Thymus (tissue), 11 donors: Measurements from ENCODE around the gene TNS3. TPM values are rescaled to one million over a fixed set of nuclear protein-coding genes. Genes with fewer than 3 reads are reported as not detected.

ENCODE experiments used
- DNase-seq, 9 donors: peaks; one replicate each; pipeline ENCODE4 v3.0.0-alpha.2; 2013; ENCODE audit warnings: low spot score in 9 of 9, low read depth in 6 of 9, missing footprints in 1 of 9
- H3K27ac ChIP-seq, 2 donors: one replicate each; pipeline ENCODE4 v1.5.1; 2013; ENCODE audit warnings: control low read depth in 1 of 2, low read depth in 1 of 2, low read length in 1 of 2, mild to moderate bottlenecking in 1 of 2, moderate library complexity in 1 of 2
- H3K27me3 ChIP-seq, 2 donors: one replicate each; pipeline ENCODE4 v1.5.1; 2013; ENCODE audit warnings: low read length in 1 of 2; ENCODE audit not compliant: control insufficient read depth in 2 of 2, insufficient read depth in 1 of 2
- H3K36me3 ChIP-seq, 2 donors: one replicate each; pipeline ENCODE4 v1.5.1; 2013; ENCODE audit warnings: low read length in 1 of 2, mild to moderate bottlenecking in 1 of 2, moderate library complexity in 1 of 2; ENCODE audit not compliant: control insufficient read depth in 2 of 2, insufficient read depth in 2 of 2
- H3K4me1 ChIP-seq, 2 donors: one replicate each; pipeline ENCODE4 v1.5.1; 2013; ENCODE audit warnings: low read length in 2 of 2; ENCODE audit not compliant: control insufficient read depth in 2 of 2, insufficient read depth in 2 of 2
- H3K4me3 ChIP-seq, 2 donors: one replicate each; pipeline ENCODE4 v1.5.1; 2013; ENCODE audit warnings: low read length in 2 of 2, control low read depth in 1 of 2, mild to moderate bottlenecking in 1 of 2
- H3K9me3 ChIP-seq, 2 donors: one replicate each; pipeline ENCODE4 v1.5.1; 2013; ENCODE audit warnings: low read length in 1 of 2, mild to moderate bottlenecking in 1 of 2; ENCODE audit not compliant: control insufficient read depth in 2 of 2, insufficient read depth in 1 of 2
- WGBS: extraction: QIAGEN DNeasy Blood & Tissue Kit; methylation state at CpG from one replicate; pipeline ENCODE4 v1.1.7; 2013; 5-methylcytosine and 5-hydroxymethylcytosine counted together
- polyA plus RNA-seq: library from polyadenylated mRNA; stranded (reverse); fragments of 200-250 nt; gene quantifications from one replicate; pipeline ENCODE4 v1.2.3, GENCODE V29; 2013
- total RNA-seq: library from RNA; stranded (reverse); fragments of 120-200 nt; gene quantifications from one replicate; pipeline ENCODE4 v1.2.4, GENCODE V29; 2013
- donor health status: healthy.

The TNS3 gene
- total and polyA plus RNA-seq, 2 donors: 5.9 to 6.2 TPM

DNA sequence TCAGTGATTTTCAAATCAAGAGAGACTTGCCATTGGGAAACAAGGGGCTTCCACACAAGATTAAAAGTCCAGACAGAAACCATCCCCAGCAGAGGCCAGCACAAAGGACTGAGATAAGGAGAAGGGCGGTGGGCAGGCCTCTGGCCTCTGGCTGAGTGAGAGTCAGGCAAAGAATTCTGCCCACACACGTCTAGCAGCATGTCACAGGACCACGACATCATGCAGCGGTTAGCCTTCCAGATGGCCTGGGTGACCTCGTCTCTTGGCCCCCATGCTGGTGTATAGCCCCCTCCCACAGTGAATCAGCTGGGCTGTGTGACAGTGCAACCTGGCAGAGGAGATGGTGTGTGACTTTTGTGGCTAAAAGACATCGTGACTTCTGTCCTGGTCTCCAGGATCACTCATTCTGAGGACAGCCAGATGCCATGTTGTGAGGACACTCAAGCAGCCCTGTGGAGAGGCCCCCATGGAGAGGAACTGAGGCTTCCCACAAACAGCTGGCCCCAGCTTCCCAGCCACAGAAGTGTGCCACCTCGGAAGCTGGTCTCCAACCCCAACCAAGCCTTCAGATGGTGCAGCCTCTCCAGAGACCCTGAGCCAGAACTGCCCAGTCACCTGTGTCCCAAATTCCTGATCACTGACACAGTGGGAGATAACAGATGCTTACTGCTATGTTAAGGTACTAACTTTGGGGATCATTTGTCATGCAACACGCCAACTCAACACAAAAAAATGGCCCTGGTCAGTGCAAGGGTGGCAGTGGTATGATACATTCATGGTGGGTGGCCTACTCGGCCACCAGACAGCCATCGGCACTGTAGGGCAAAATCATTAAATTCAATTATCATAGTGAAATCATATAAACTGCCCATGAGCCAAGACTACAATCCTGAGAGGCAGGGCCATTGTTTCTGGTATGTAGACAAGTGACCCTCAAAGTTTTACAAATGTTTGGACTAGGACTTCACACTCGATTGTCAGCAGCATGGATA is 73.2 kb downstream of the TNS3 start:
- Histone ChIP-seq H3K4me1 (peaks cover 0 to 7% of the 10 kb centered on the region in 2 donors), H3K27me3 (no peaks in the 10 kb centered on the region), H3K36me3 (no peaks in the 10 kb centered on the region), H3K27ac (no peak overlapping the region), H3K9me3 (no peaks in the 10 kb centered on the region), H3K4me3 (no peak overlapping the region)
- 95% methylated on average over 11 of the region's 11 CpGs for WGBS
- no peak for DNase-seq

DNA sequence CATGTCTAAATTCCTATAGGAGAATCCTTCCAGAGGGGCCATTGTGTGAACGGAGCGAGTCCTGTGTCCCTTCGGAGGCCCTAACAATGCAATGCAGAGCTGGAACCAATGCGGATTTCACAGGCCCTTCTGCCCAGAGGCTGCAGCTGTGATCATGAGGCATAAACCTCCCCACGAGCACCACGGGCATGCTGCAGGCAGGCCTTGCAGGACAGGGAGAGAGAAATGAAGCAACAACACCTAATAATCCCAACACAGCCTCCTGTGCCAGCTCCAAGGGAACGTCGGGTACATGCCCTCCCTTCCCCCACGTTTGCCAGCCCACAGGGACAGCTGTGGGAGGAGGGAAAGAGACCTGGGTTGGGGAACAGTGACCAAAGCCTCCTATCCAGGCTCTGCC is 74.4 kb downstream of the TNS3 start:
- Histone ChIP-seq H3K9me3 (no peaks in the 10 kb centered on the region), H3K27ac (no peak overlapping the region), H3K27me3 (no peaks in the 10 kb centered on the region), H3K4me3 (no peak overlapping the region), H3K4me1 (peaks cover 0 to 7% of the 10 kb centered on the region in 2 donors), H3K36me3 (no peaks in the 10 kb centered on the region)
- WGBS: 94% methylated on average over 9 of the region's 9 CpGs
- no peak for DNase-seq

DNA sequence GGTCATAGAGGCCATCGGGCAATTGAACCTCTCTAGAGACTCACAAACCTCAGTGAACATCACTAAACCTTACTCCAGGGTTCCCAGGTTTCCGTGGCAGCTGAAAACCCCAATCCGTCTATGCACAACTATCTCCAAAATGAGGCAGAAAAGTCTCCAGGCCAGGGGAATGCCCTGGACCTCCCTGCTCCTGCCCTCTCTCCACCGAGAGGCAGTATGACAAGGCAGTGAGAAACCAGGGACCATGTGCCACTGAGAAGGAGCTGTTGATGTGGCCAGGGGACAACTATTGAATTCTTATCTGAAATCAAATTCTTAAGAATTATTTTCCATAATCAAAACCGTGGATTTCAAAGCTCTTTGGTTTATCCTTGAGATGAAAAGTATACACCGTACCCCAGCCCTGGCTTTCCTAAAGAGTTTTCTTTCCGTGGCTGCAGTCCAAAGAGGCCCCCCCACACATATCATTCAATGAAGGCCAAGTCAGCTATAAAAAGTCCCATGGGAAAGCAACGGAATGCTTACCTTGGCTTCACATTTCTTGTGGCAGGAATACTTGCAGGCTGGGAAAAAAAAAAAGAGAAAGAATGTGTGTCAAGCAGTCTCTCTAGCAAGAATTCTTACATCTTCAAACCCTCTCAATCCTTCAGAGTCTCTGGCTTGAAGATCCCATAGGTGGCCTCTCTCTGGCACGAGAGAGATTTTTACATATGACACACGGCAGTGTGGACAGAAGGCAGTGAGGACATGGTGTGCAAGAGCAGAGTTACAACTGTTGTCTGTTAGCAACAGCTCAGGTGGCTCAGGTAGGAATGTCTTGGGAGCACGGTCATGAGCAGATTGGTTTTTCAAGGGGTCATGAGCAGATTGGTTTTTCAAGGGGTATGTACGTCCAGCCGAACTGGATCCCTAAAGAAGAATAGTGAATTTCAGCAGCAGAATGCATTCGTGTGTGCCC is 75.2 kb downstream of the TNS3 start:
- H3K4me3 ChIP-seq: no peak overlapping the region
- H3K27ac ChIP-seq: no peak overlapping the region
- 89% methylated on average over 14 of the region's 14 CpGs for WGBS
- H3K27me3 ChIP-seq: no peaks in the 10 kb centered on the region
- DNase-seq: no peak
- no peaks in the 10 kb centered on the region for H3K36me3 ChIP-seq
- H3K9me3 ChIP-seq: no peaks in the 10 kb centered on the region
- peaks cover 0 to 7% of the 10 kb centered on the region in 2 donors for H3K4me1 ChIP-seq

DNA sequence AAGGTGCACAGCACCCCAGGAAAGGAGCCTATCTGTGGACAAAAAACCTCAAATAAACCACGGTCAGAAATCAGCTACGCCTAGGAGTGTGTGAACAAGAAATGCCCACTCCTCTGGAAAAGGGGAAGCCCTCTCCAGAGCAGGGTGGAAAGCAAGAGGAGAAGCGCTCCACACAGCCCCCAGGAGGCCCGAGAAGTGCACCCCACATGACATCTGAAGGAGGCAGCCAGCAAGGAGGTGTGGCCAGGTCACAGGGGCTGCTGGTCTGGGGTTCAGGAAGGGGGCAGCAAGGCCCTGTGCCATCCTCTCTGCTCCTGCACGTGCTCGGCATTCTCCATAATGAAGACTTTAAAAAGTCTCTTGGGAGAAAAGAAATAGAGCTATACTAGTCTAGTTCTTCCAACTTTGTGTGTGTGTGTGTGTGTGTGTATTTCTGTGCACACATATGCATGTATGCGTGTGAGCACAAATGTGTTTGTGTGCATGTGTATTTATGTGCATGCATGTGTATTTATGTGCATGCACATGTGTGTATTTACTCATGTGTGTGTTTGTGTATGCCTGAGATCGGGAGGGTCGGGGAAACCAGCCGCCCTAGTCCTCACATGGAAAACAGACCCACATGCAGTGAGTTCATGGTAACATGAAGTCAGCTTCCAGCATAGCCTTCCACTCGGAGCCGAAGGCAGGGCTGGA is 76.5 kb downstream of the TNS3 start:
- Histone ChIP-seq H3K27me3 (no peaks in the 10 kb centered on the region), H3K4me1 (peaks cover 0 to 7% of the 10 kb centered on the region in 2 donors), H3K9me3 (no peaks in the 10 kb centered on the region), H3K27ac (no peak overlapping the region), H3K36me3 (no peaks in the 10 kb centered on the region), H3K4me3 (no peak overlapping the region)
- no peak for DNase-seq
- 88% methylated on average over 12 of the region's 12 CpGs for WGBS

DNA sequence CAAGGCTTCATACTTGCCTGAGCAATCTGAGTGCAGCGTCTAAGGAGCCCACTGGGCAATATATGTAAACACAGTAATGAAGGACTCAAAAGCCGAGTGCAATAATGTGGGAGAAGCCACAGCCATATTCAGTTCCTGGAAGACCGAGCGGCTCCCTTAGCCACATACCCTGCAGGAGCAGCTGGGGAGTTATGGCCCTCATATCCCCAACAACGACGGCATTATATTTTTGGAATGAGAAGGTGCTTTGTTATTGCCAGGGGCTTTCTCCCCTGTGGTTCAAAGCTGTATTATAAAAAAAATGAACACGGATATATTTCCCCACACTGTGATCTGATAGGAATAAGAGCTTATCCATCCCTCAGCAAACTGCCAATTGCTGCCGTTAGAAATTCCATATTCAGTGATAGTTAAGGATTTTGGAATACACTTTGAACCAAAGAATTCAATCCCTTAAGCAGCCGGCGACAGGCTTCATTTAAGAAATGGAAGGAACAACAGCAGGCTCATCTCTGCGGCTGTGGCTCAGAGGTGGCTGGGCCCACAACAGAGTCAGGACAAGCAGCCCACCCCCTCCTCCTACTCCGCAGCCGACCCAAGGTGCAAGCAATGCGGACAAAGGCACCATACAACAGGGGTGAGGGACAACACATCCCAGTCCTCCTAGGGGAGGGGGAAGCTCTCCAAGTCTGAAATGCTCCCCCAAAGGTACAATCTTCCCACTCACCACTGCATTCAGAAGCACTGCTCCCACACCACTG is 77.2 kb downstream of the TNS3 start:
- H3K4me3 ChIP-seq: no peak overlapping the region
- peaks cover 0 to 7% of the 10 kb centered on the region in 2 donors for H3K4me1 ChIP-seq
- no peak for DNase-seq
- H3K36me3 ChIP-seq: no peaks in the 10 kb centered on the region
- no peaks in the 10 kb centered on the region for H3K27me3 ChIP-seq
- 97% methylated on average over 14 of the region's 14 CpGs for WGBS
- H3K27ac ChIP-seq: no peak overlapping the region
- no peaks in the 10 kb centered on the region for H3K9me3 ChIP-seq

DNA sequence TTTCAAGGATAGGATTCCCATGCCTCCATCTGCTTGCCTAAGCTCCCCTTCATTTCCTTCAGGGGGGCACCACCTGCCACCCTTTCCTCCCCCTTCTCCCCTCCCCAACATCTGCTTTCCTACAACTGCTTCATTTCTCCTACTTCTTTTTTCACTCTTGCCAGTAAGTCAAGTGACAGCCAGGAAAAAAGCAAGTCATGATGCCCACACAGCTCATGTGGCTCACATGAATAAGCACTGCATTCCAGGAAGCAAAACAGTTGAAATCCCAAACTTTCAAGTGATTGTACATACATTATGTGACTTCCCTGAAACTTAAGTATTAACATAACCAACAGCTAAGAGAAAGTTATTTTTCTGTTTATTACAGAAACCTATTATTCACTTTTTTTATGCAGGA is 78.6 kb downstream of the TNS3 start:
- Histone ChIP-seq H3K4me1 (peaks cover 0 to 7% of the 10 kb centered on the region in 2 donors), H3K27ac (no peak overlapping the region), H3K27me3 (no peaks in the 10 kb centered on the region), H3K36me3 (no peaks in the 10 kb centered on the region), H3K4me3 (no peak overlapping the region), H3K9me3 (no peaks in the 10 kb centered on the region)
- no peak for DNase-seq

DNA sequence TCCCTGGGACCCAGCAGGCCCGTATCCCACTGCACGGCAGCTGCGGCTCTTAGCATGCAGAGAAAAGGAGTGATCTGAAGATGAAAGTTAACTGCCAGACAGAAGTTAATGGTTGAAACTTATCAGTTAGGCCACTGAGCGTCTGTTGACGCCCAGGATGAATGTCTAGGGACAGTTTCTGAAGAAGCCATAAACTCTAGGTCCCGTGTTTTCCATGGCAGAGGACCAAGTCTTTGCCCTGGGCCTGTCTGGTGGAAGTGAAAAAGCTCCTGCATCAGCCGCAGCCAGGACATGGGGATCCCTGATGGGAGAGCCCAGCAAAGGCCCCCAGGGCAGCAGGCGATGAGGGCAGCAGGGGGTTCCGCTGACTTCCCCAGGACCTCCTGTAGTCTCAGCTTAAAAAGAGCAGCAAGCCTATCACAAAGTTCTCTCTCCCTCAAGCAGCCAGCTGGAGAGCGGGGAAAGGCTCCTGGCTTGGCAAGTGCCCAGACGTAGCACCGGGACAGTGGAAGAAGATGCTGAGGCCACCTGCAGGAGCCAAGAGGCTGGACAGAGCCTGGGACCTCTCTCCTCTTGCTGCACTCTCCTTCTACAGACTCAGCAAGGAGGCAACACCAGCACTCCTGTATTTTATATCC is 79.6 kb downstream of the TNS3 start:
- Histone ChIP-seq H3K9me3 (no peaks in the 10 kb centered on the region), H3K36me3 (no peaks in the 10 kb centered on the region), H3K4me3 (no peak overlapping the region), H3K27ac (no peak overlapping the region), H3K4me1 (peaks cover 0 to 13% of the 10 kb centered on the region in 2 donors), H3K27me3 (no peaks in the 10 kb centered on the region)
- DNase-seq: no peak
- 86% methylated on average over 12 of the region's 12 CpGs for WGBS

DNA sequence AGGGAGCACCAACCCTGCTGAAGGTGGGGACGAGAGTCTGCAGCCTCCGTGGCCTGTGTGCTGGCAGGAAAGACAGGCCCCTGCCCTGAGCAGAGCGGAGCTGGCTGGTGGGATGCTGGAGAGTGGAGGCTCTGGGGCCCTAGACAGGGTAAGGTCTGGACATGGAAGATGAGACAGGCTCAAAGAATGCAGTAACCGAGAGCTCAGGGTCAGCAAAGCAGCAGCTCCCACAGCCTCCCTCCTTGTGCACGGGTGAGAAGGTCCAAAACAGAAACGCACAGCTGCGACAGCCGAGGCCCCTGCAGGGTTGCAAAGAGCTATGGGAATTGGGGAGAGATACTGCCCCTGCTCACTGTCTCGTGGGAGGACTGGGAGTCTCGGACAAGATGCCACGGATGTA is 80.5 kb downstream of the TNS3 start:
- DNase-seq: no peak
- peaks cover 0 to 20% of the 10 kb centered on the region in 2 donors for H3K4me1 ChIP-seq
- H3K27ac ChIP-seq: no peak overlapping the region
- H3K4me3 ChIP-seq: no peak overlapping the region
- 96% methylated on average over 11 of the region's 11 CpGs for WGBS
- H3K9me3 ChIP-seq: no peaks in the 10 kb centered on the region
- H3K27me3 ChIP-seq: no peaks in the 10 kb centered on the region
- H3K36me3 ChIP-seq: no peaks in the 10 kb centered on the region
